Islet of Langerhans (tissue), 1 donor: ENCODE results near the gene PLCH1.

Experiments used
- FAIRE-seq: peaks from one replicate; lab custom pipeline; 2011; peaks lifted over from hg19 to GRCh38; lab: Jason Lieb, UNC

The PLCH1 gene

GRCh38 chr3:155457591-155457990 lies 287.3 kb downstream of the PLCH1 start:
- no peak for FAIRE-seq

- no peak for FAIRE-seq
Measured at GRCh38 chr3:155455765-155456164, 289.1 kb downstream of the PLCH1 start.

GRCh38 chr3:155453512-155453911 lies 291.4 kb downstream of the PLCH1 start:
- peak; percentile 51 for FAIRE-seq

GRCh38 chr3:155449613-155450267 lies 295.1 kb downstream of the PLCH1 start:
- FAIRE-seq, result no peak

GRCh38 chr3:155448531-155448930 lies 296.3 kb downstream of the PLCH1 start:
- no peak for FAIRE-seq

- FAIRE-seq, result no peak
Measured at GRCh38 chr3:155446366-155446765, 298.5 kb downstream of the PLCH1 start.

GRCh38 chr3:155444771-155445170 lies 300.1 kb downstream of the PLCH1 start:
- no peak for FAIRE-seq

- FAIRE-seq, result no peak
Measured at GRCh38 chr3:155443815-155444214, 301.1 kb downstream of the PLCH1 start.

GRCh38 chr3:155442072-155442471 lies 302.8 kb downstream of the PLCH1 start:
- FAIRE-seq, result no peak

- FAIRE-seq, result no peak
Measured at GRCh38 chr3:155441506-155441905, 303.4 kb downstream of the PLCH1 start.

- FAIRE-seq, result no peak
Measured at GRCh38 chr3:155441026-155441425, 303.8 kb downstream of the PLCH1 start.

GRCh38 chr3:155435821-155436220 lies 309.1 kb downstream of the PLCH1 start:
- no peak for FAIRE-seq

GRCh38 chr3:155431856-155432570 lies 312.9 kb downstream of the PLCH1 start:
- FAIRE-seq, result no peak

GRCh38 chr3:155428563-155428962 lies 316.3 kb downstream of the PLCH1 start:
- no peak for FAIRE-seq

GRCh38 chr3:155426524-155427230 lies 318.2 kb downstream of the PLCH1 start:
- FAIRE-seq, result no peak

- no peak for FAIRE-seq
Measured at GRCh38 chr3:155425396-155425795, 319.5 kb downstream of the PLCH1 start.

- FAIRE-seq, result no peak
Measured at GRCh38 chr3:155424323-155424710, 320.6 kb downstream of the PLCH1 start.

GRCh38 chr3:155423526-155424322 lies 321.1 kb downstream of the PLCH1 start:
- FAIRE-seq, result no peak

GRCh38 chr3:155420881-155421486 lies 323.9 kb downstream of the PLCH1 start:
- FAIRE-seq, result no peak

GRCh38 chr3:155420406-155420805 lies 324.5 kb downstream of the PLCH1 start:
- FAIRE-seq, result no peak

GRCh38 chr3:155418407-155418806 lies 326.5 kb downstream of the PLCH1 start:
- no peak for FAIRE-seq

- no peak for FAIRE-seq
Measured at GRCh38 chr3:155417119-155417517, 327.8 kb downstream of the PLCH1 start.
